ENCODE results near the gene SNCAIP.

Gene SNCAIP

GRCh38 chr5:122404653-122405362 is 92.8 kb downstream of the SNCAIP start:
- no peak overlapping the region for H3K27ac ChIP-seq (ENCODE audit: low read depth in 2 of 2, low read length in 2 of 2)
- H3K4me1 ChIP-seq (ENCODE audit: control insufficient read depth in 2 of 2, insufficient read depth in 2 of 2, low read length in 2 of 2): no peaks in the 10 kb centered on the region
- no peaks in the 10 kb centered on the region for H3K27me3 ChIP-seq (ENCODE audit: control insufficient read depth in 2 of 2, insufficient read depth in 2 of 2, low read length in 2 of 2)
- no peaks in the 10 kb centered on the region for H3K36me3 ChIP-seq (ENCODE audit: control insufficient read depth in 2 of 2, insufficient read depth in 2 of 2, low read length in 2 of 2)
- H3K9ac ChIP-seq (ENCODE audit: low read depth in 1 of 2, low read length in 2 of 2): no peak overlapping the region
- no peaks in the 10 kb centered on the region for H3K9me3 ChIP-seq (ENCODE audit: control insufficient read depth in 2 of 2, low read length in 2 of 2)
- H3K4me3 ChIP-seq (ENCODE audit: low read length in 2 of 2): no peak overlapping the region

DNA sequence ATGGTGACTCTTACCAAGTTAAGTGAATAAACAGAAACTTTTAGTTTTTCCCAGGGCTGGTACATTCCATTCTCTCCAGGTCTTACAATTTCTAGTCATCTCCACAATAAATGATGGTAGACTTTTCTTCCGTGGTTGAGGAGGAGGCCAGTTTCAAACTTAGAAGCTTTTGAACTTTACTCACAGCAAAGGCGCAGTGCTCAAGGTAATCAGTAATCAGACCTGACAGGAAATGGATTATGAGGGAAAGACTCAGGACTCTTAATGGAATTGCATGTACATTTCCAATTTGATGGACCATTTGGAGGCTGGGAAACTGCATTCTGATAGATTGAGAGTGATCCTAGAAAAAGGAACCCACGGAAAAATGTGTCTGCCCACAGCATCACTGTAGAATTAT is 93.7 kb downstream of the SNCAIP start:
- Histone ChIP-seq H3K9me3 (ENCODE audit: control insufficient read depth in 2 of 2, low read length in 2 of 2) (no peaks in the 10 kb centered on the region), H3K27ac (ENCODE audit: low read depth in 2 of 2, low read length in 2 of 2) (no peak overlapping the region), H3K9ac (ENCODE audit: low read depth in 1 of 2, low read length in 2 of 2) (no peak overlapping the region), H3K27me3 (ENCODE audit: control insufficient read depth in 2 of 2, insufficient read depth in 2 of 2, low read length in 2 of 2) (no peaks in the 10 kb centered on the region), H3K4me1 (ENCODE audit: control insufficient read depth in 2 of 2, insufficient read depth in 2 of 2, low read length in 2 of 2) (no peaks in the 10 kb centered on the region), H3K36me3 (ENCODE audit: control insufficient read depth in 2 of 2, insufficient read depth in 2 of 2, low read length in 2 of 2) (no peaks in the 10 kb centered on the region), H3K4me3 (ENCODE audit: low read length in 2 of 2) (no peak overlapping the region)

GRCh38 chr5:122406181-122406580 is 94.1 kb downstream of the SNCAIP start:
- Histone ChIP-seq H3K27me3 (ENCODE audit: control insufficient read depth in 2 of 2, insufficient read depth in 2 of 2, low read length in 2 of 2) (no peaks in the 10 kb centered on the region), H3K4me1 (ENCODE audit: control insufficient read depth in 2 of 2, insufficient read depth in 2 of 2, low read length in 2 of 2) (no peaks in the 10 kb centered on the region), H3K27ac (ENCODE audit: low read depth in 2 of 2, low read length in 2 of 2) (no peak overlapping the region), H3K9me3 (ENCODE audit: control insufficient read depth in 2 of 2, low read length in 2 of 2) (no peaks in the 10 kb centered on the region), H3K9ac (ENCODE audit: low read depth in 1 of 2, low read length in 2 of 2) (no peak overlapping the region), H3K36me3 (ENCODE audit: control insufficient read depth in 2 of 2, insufficient read depth in 2 of 2, low read length in 2 of 2) (no peaks in the 10 kb centered on the region), H3K4me3 (ENCODE audit: low read length in 2 of 2) (no peak overlapping the region)

DNA sequence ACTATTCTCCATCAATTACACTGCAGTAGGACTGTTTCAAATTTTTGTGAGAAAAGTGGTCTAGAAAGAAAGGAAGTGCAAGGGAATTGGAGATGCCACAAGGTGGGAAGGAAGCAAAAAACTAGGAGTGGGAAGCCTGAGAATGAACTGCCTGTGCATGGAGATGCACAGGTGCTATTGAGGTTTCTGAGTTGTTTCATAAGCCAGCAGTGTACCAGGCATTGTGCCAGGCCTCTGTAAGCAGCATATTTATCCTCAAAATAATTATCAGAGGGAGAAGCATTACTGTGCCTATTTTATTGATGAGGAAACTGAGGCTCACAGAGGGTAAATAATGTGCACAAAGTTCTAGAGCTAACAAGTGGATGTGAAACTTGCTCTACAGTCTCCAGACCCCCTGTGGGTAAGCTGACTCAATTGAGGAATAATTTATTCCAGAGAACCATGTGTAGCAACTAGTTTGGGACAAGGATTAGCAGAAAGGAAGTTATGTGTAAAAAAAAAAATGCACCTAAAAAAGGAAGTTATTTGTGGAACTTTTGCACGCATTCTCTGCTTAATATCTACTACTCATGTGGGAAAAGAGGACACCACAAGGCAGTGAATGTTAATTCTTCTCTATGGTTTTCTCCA is 96.7 kb downstream of the SNCAIP start:
- Histone ChIP-seq H3K4me1 (ENCODE audit: control insufficient read depth in 2 of 2, insufficient read depth in 2 of 2, low read length in 2 of 2) (no peaks in the 10 kb centered on the region), H3K27me3 (ENCODE audit: control insufficient read depth in 2 of 2, insufficient read depth in 2 of 2, low read length in 2 of 2) (no peaks in the 10 kb centered on the region), H3K9ac (ENCODE audit: low read depth in 1 of 2, low read length in 2 of 2) (no peak overlapping the region), H3K4me3 (ENCODE audit: low read length in 2 of 2) (no peak overlapping the region), H3K36me3 (ENCODE audit: control insufficient read depth in 2 of 2, insufficient read depth in 2 of 2, low read length in 2 of 2) (no peaks in the 10 kb centered on the region), H3K9me3 (ENCODE audit: control insufficient read depth in 2 of 2, low read length in 2 of 2) (no peaks in the 10 kb centered on the region), H3K27ac (ENCODE audit: low read depth in 2 of 2, low read length in 2 of 2) (no peak overlapping the region)

GRCh38 chr5:122412966-122413365 is 100.9 kb downstream of the SNCAIP start:
- Histone ChIP-seq H3K27me3 (ENCODE audit: control insufficient read depth in 2 of 2, insufficient read depth in 2 of 2, low read length in 2 of 2) (no peaks in the 10 kb centered on the region), H3K9ac (ENCODE audit: low read depth in 1 of 2, low read length in 2 of 2) (no peak overlapping the region), H3K9me3 (ENCODE audit: control insufficient read depth in 2 of 2, low read length in 2 of 2) (no peaks in the 10 kb centered on the region), H3K4me3 (ENCODE audit: low read length in 2 of 2) (no peak overlapping the region), H3K27ac (ENCODE audit: low read depth in 2 of 2, low read length in 2 of 2) (no peak overlapping the region), H3K36me3 (ENCODE audit: control insufficient read depth in 2 of 2, insufficient read depth in 2 of 2, low read length in 2 of 2) (no peaks in the 10 kb centered on the region), H3K4me1 (ENCODE audit: control insufficient read depth in 2 of 2, insufficient read depth in 2 of 2, low read length in 2 of 2) (no peaks in the 10 kb centered on the region)

DNA sequence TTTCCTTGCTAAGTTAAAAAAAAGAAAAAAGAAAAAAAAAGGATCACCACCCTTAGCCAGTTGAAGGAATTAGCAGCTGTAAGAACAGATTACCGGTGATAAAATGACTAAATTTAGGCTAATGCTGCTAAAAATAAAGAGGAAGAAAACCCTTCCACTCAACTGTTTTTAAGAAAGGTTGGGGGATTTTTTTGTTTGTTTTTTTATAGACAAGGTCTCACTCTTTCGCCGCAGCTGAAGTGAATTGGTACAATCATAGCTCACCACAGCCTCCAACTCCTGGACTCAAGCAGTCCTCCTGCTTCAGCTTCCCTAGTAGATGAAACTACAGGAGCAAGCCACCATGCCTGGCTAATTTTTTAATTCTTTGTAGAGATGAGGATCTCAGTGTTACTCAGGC is 101.7 kb downstream of the SNCAIP start:
- no peaks in the 10 kb centered on the region for H3K9me3 ChIP-seq (ENCODE audit: control insufficient read depth in 2 of 2, low read length in 2 of 2)
- H3K4me3 ChIP-seq (ENCODE audit: low read length in 2 of 2): no peak overlapping the region
- H3K4me1 ChIP-seq (ENCODE audit: control insufficient read depth in 2 of 2, insufficient read depth in 2 of 2, low read length in 2 of 2): no peaks in the 10 kb centered on the region
- H3K27me3 ChIP-seq (ENCODE audit: control insufficient read depth in 2 of 2, insufficient read depth in 2 of 2, low read length in 2 of 2): no peaks in the 10 kb centered on the region
- H3K36me3 ChIP-seq (ENCODE audit: control insufficient read depth in 2 of 2, insufficient read depth in 2 of 2, low read length in 2 of 2): no peaks in the 10 kb centered on the region
- no peak overlapping the region for H3K9ac ChIP-seq (ENCODE audit: low read depth in 1 of 2, low read length in 2 of 2)
- H3K27ac ChIP-seq (ENCODE audit: low read depth in 2 of 2, low read length in 2 of 2): no peak overlapping the region

DNA sequence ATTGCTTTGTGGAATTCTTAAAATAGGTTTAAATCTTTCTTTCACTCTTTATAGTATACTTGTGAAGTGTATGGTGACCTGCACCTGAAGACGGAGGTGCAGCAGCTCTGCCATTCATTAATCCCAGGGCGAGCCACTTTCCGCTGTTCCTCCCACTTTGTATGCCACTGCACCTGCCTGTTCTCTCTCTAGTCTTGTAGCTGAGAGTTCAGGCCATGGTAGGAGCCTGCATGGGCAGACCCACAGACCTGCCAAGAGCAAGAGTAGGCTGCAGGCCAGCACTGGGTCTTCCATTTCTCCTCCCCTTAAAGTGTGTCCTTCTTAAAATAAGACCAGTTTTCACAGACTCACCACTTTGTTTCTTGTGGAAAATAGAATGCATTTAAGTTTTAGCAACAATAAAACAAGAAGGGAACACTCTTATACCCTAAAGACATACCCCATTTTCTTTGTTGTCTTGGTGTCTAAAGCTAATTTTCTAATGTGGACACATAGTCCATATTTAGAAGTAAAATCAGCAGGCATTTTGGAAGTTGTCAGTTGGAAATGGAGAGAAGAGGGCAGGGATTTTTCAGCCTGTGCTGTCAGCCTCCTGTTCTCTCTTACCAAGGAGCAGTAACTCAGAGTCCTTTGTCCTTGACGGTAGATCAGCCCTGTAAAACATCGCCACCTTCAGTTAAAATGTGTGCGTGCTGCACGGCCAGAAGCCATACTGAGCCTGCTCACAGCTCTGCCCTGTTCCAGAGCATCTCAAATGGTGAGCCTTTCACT is 103.2 kb downstream of the SNCAIP start:
- no peak overlapping the region for H3K4me3 ChIP-seq (ENCODE audit: low read length in 2 of 2)

DNA sequence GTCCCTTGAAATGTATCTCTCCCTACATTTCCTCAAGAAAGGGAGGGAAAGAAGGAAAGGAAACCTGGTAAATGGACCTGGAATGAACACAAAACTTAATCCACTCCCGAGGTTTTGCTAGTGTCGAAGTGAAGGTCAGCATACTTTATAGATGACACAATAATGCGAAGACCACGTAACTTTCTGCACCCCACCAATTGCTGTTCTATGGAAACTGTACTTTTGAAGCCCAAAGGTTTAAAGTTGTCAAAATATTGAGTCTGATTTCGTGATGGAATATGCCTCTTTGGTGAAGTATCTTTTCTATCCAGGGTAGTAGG is 103.7 kb downstream of the SNCAIP start:
- Histone ChIP-seq H3K36me3 (ENCODE audit: control insufficient read depth in 2 of 2, insufficient read depth in 2 of 2, low read length in 2 of 2) (no peaks in the 10 kb centered on the region), H3K27ac (ENCODE audit: low read depth in 2 of 2, low read length in 2 of 2) (no peak overlapping the region), H3K27me3 (ENCODE audit: control insufficient read depth in 2 of 2, insufficient read depth in 2 of 2, low read length in 2 of 2) (no peaks in the 10 kb centered on the region), H3K9ac (ENCODE audit: low read depth in 1 of 2, low read length in 2 of 2) (no peak overlapping the region), H3K4me3 (ENCODE audit: low read length in 2 of 2) (no peak overlapping the region), H3K4me1 (ENCODE audit: control insufficient read depth in 2 of 2, insufficient read depth in 2 of 2, low read length in 2 of 2) (no peaks in the 10 kb centered on the region), H3K9me3 (ENCODE audit: control insufficient read depth in 2 of 2, low read length in 2 of 2) (no peaks in the 10 kb centered on the region)

More for the DNA sequence above, 103.2 kb downstream of the SNCAIP start:
- Histone ChIP-seq H3K9me3 (ENCODE audit: control insufficient read depth in 2 of 2, low read length in 2 of 2) (no peaks in the 10 kb centered on the region), H3K9ac (ENCODE audit: low read depth in 1 of 2, low read length in 2 of 2) (no peak overlapping the region), H3K4me1 (ENCODE audit: control insufficient read depth in 2 of 2, insufficient read depth in 2 of 2, low read length in 2 of 2) (no peaks in the 10 kb centered on the region), H3K36me3 (ENCODE audit: control insufficient read depth in 2 of 2, insufficient read depth in 2 of 2, low read length in 2 of 2) (no peaks in the 10 kb centered on the region), H3K27ac (ENCODE audit: low read depth in 2 of 2, low read length in 2 of 2) (no peak overlapping the region), H3K27me3 (ENCODE audit: control insufficient read depth in 2 of 2, insufficient read depth in 2 of 2, low read length in 2 of 2) (no peaks in the 10 kb centered on the region)

GRCh38 chr5:122419142-122419894 is 107.3 kb downstream of the SNCAIP start:
- Histone ChIP-seq H3K4me1 (ENCODE audit: control insufficient read depth in 2 of 2, insufficient read depth in 2 of 2, low read length in 2 of 2) (no peaks in the 10 kb centered on the region), H3K9ac (ENCODE audit: low read depth in 1 of 2, low read length in 2 of 2) (no peak overlapping the region), H3K4me3 (ENCODE audit: low read length in 2 of 2) (no peak overlapping the region), H3K36me3 (ENCODE audit: control insufficient read depth in 2 of 2, insufficient read depth in 2 of 2, low read length in 2 of 2) (peaks cover 0 to 4% of the 10 kb centered on the region in 2 donors), H3K27ac (ENCODE audit: low read depth in 2 of 2, low read length in 2 of 2) (no peak overlapping the region), H3K9me3 (ENCODE audit: control insufficient read depth in 2 of 2, low read length in 2 of 2) (no peaks in the 10 kb centered on the region), H3K27me3 (ENCODE audit: control insufficient read depth in 2 of 2, insufficient read depth in 2 of 2, low read length in 2 of 2) (no peaks in the 10 kb centered on the region)

DNA sequence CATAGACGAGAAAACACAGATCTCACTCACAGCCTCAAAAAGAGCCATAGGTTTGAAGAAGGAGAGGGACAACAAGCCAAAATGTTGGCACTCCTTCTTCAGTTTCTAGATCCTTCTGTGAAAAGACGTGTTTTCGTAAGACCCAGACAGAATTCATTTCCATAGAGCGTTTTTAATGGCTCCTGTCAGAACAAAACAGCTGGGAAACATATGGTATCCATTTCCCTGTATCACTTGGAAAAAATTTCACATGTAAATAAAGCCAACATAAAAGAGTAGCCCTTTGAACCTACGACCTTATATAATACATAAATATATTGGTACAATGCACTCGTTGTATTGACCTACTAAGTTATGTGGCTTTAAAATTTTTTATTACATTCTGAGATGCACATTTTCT is 108.1 kb downstream of the SNCAIP start:
- H3K4me3 ChIP-seq (ENCODE audit: low read length in 2 of 2): no peak overlapping the region
- no peak overlapping the region for H3K9ac ChIP-seq (ENCODE audit: low read depth in 1 of 2, low read length in 2 of 2)
- H3K27ac ChIP-seq (ENCODE audit: low read depth in 2 of 2, low read length in 2 of 2): no peak overlapping the region
- H3K9me3 ChIP-seq (ENCODE audit: control insufficient read depth in 2 of 2, low read length in 2 of 2): no peaks in the 10 kb centered on the region
- no peaks in the 10 kb centered on the region for H3K4me1 ChIP-seq (ENCODE audit: control insufficient read depth in 2 of 2, insufficient read depth in 2 of 2, low read length in 2 of 2)
- H3K27me3 ChIP-seq (ENCODE audit: control insufficient read depth in 2 of 2, insufficient read depth in 2 of 2, low read length in 2 of 2): no peaks in the 10 kb centered on the region
- H3K36me3 ChIP-seq (ENCODE audit: control insufficient read depth in 2 of 2, insufficient read depth in 2 of 2, low read length in 2 of 2): peaks cover 0 to 4% of the 10 kb centered on the region in 2 donors
